ENCODE results near the gene ACSL5. TPM values are rescaled to one million over a fixed set of nuclear protein-coding genes. Genes with fewer than 3 reads are reported as not detected.
"Not testable (repeated sequence)": the region's sequence is repeated elsewhere in the genome, so short reads cannot be mapped to it uniquely, and the experiment has no call there.

Gene ACSL5
- total and polyA plus RNA-seq, 4 donors = 15.0 to 201 (median 43.5) TPM

GRCh38 chr10:112370424-112370819, 3.5 kb upstream of the ACSL5 start:
- peaks cover 0 to 32% (median 28%) of the 10 kb centered on the region in 4 donors for H3K4me1 ChIP-seq (ENCODE audit: control insufficient read depth in 4 of 4, insufficient read depth in 4 of 4, low read length in 3 of 4)
- TF ChIP-seq ZBTB33 (IDR thresholded peaks at IDR 0.05) = no peak
- no peak for TF ChIP-seq REST (IDR thresholded peaks at IDR 0.05)
- no peak for TF ChIP-seq FOXA1 (IDR thresholded peaks at IDR 0.05)
- no peak for TF ChIP-seq CTCF (IDR thresholded peaks at IDR 0.05; ENCODE audit: low read depth, low read length, missing input control)
- TF ChIP-seq NR2F2 (IDR thresholded peaks at IDR 0.05) = no peak
- TF ChIP-seq FOXA2 (IDR thresholded peaks at IDR 0.05) = no peak
- no peak for TF ChIP-seq EGR1 (IDR thresholded peaks at IDR 0.05; ENCODE audit: low read depth in 2 of 2)
- no peak for TF ChIP-seq SP1 (IDR thresholded peaks at IDR 0.05)
- no peak for TF ChIP-seq RXRA (IDR thresholded peaks at IDR 0.05)
- TF ChIP-seq GABPA (IDR thresholded peaks at IDR 0.05 in 1 of 2, conservative IDR thresholded peaks at IDR 0.05 in 1 of 2) = no peak
- no peak for TF ChIP-seq HNF4A (conservative IDR thresholded peaks at IDR 0.05)
- no peak for TF ChIP-seq HNF4G (IDR thresholded peaks at IDR 0.05)
- no peak for TF ChIP-seq ATF3 (IDR thresholded peaks at IDR 0.05)
- no peak for TF ChIP-seq MAX (IDR thresholded peaks at IDR 0.05)
- no peak for TF ChIP-seq RAD21 (IDR thresholded peaks at IDR 0.05)
- TF ChIP-seq JUND (IDR thresholded peaks at IDR 0.05) = no peak
- no peak for TF ChIP-seq TAF1 (conservative IDR thresholded peaks at IDR 0.05)
- no peaks in the 10 kb centered on the region for H3K27me3 ChIP-seq (ENCODE audit: control insufficient read depth in 4 of 4, insufficient read depth in 4 of 4, low read length in 3 of 4)
- DNase-seq (ENCODE audit: low spot score) = no peak
- WGBS = 97% methylated on average over 15 of the region's 15 CpGs
- no peak overlapping the region for H3K9ac ChIP-seq (ENCODE audit: low read depth in 1 of 2, low read length in 2 of 2)
- H3K27ac ChIP-seq (ENCODE audit: low read depth in 1 of 2, low read length in 2 of 2) = no peak overlapping the region
- H3K4me3 ChIP-seq (ENCODE audit: low read depth in 1 of 3, low read length in 3 of 3) = no peak overlapping the region
- no peaks in the 10 kb centered on the region for H3K9me3 ChIP-seq (ENCODE audit: control insufficient read depth in 4 of 4, low read length in 3 of 4)
- H3K36me3 ChIP-seq (ENCODE audit: control insufficient read depth in 4 of 4, insufficient read depth in 3 of 4, low read depth in 1 of 4, low read length in 3 of 4) = no peaks in the 10 kb centered on the region

GRCh38 chr10:112371326-112371725, 2.6 kb upstream of the ACSL5 start:
- not testable (repeated sequence) for H3K9me3 ChIP-seq (ENCODE audit: control insufficient read depth in 4 of 4, low read length in 3 of 4); H3K27me3 ChIP-seq (ENCODE audit: control insufficient read depth in 4 of 4, insufficient read depth in 4 of 4, low read length in 3 of 4); H3K27ac ChIP-seq (ENCODE audit: low read depth in 1 of 2, low read length in 2 of 2); H3K36me3 ChIP-seq (ENCODE audit: control insufficient read depth in 4 of 4, insufficient read depth in 3 of 4, low read depth in 1 of 4, low read length in 3 of 4); H3K9ac ChIP-seq (ENCODE audit: low read depth in 1 of 2, low read length in 2 of 2); DNase-seq (ENCODE audit: low spot score); H3K4me3 ChIP-seq (ENCODE audit: low read depth in 1 of 3, low read length in 3 of 3)
- 96% methylated on average over 13 of the region's 13 CpGs for WGBS
- H3K4me1 ChIP-seq (ENCODE audit: control insufficient read depth in 4 of 4, insufficient read depth in 4 of 4, low read length in 3 of 4) = peaks cover under 1 to 34% (median 25%) of the 10 kb centered on the region in 4 donors

- not testable (repeated sequence) for H3K27me3 ChIP-seq (ENCODE audit: control insufficient read depth in 4 of 4, insufficient read depth in 4 of 4, low read length in 3 of 4); H3K36me3 ChIP-seq (ENCODE audit: control insufficient read depth in 4 of 4, insufficient read depth in 3 of 4, low read depth in 1 of 4, low read length in 3 of 4); H3K9me3 ChIP-seq (ENCODE audit: control insufficient read depth in 4 of 4, low read length in 3 of 4); H3K9ac ChIP-seq (ENCODE audit: low read depth in 1 of 2, low read length in 2 of 2); DNase-seq (ENCODE audit: low spot score); H3K27ac ChIP-seq (ENCODE audit: low read depth in 1 of 2, low read length in 2 of 2); H3K4me3 ChIP-seq (ENCODE audit: low read depth in 1 of 3, low read length in 3 of 3)
- H3K4me1 ChIP-seq (ENCODE audit: control insufficient read depth in 4 of 4, insufficient read depth in 4 of 4, low read length in 3 of 4) = peaks cover 7 to 39% (median 23%) of the 10 kb centered on the region in 4 donors
- 94% methylated on average over 11 of the region's 11 CpGs for WGBS
These were observed 1.6 kb upstream of the ACSL5 start for GRCh38 chr10:112372182-112372810.

All from liver (tissue), 9 donors.